T-helper 2 cell treated with Interferon-gamma antibody and Interleukin-4, amounts not matched to agents 5 μg/mL and 100 μg/mL, for 36 hours (primary cell): Measurements from ENCODE around the gene SETD3.

Experiments used
- DNase-seq: peaks from one replicate; pipeline ENCODE4 v3.0.0; 2021; ENCODE audit warnings: low spot score
- H3K27ac Mint-ChIP-seq: one replicate; pipeline ENCODE4 v1.8.0; 2021; ENCODE audit warnings: mild to moderate bottlenecking, mixed read lengths
- H3K27me3 Mint-ChIP-seq: one replicate; pipeline ENCODE4 v1.8.0; 2021; ENCODE audit warnings: low read depth, mixed read lengths
- H3K36me3 Mint-ChIP-seq: one replicate; pipeline ENCODE4 v1.8.0; 2021; ENCODE audit warnings: low read depth, mixed read lengths
- H3K4me1 Mint-ChIP-seq: one replicate; pipeline ENCODE4 v1.8.0; 2021; ENCODE audit warnings: low read depth, mixed read lengths
- H3K4me3 Mint-ChIP-seq: one replicate; pipeline ENCODE4 v1.8.0; 2022; ENCODE audit warnings: mild to moderate bottlenecking, moderate library complexity, mixed read lengths
- H3K9me3 Mint-ChIP-seq: one replicate; pipeline ENCODE4 v1.8.0; 2021; ENCODE audit warnings: mixed read lengths

Gene SETD3

GRCh38 chr14:99408286-99408970 is 72.2 kb downstream of the SETD3 start:
- Mint-ChIP-seq H3K4me1 (peaks cover 11% of the 10 kb centered on the region), H3K4me3 (no peak overlapping the region), H3K9me3 (no peaks in the 10 kb centered on the region), H3K27ac (peak overlapping the region; percentile 38), H3K27me3 (no peaks in the 10 kb centered on the region), H3K36me3 (peaks cover 22% of the 10 kb centered on the region)
- no peak for DNase-seq

DNA sequence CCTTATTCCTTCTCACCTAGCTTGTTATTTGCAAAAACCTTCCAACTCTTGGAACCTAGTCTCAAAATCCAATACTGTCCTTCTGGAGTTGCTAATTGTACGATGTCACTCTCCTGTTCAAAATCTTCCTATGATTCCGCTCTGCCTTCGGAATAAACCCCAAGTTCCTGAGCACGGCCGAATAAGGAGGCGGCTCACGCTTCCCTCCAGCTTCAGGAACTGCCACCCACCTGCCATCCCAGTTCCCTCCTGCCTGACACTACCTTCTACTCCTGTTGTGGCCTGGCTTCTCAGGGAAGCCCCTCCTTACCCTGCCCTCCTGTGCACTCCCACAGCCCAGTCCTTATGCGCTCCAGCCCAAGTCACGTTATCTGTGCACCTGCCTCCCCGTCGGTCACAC is 73.2 kb downstream of the SETD3 start:
- H3K4me3 Mint-ChIP-seq = no peak overlapping the region
- DNase-seq = no peak
- no peaks in the 10 kb centered on the region for H3K27me3 Mint-ChIP-seq
- H3K4me1 Mint-ChIP-seq = peaks cover 12% of the 10 kb centered on the region
- H3K9me3 Mint-ChIP-seq = no peaks in the 10 kb centered on the region
- no peak overlapping the region for H3K27ac Mint-ChIP-seq
- peaks cover 21% of the 10 kb centered on the region for H3K36me3 Mint-ChIP-seq

- no peak overlapping the region for H3K27ac Mint-ChIP-seq
- H3K9me3 Mint-ChIP-seq = no peaks in the 10 kb centered on the region
- H3K4me3 Mint-ChIP-seq = no peak overlapping the region
- H3K4me1 Mint-ChIP-seq = peaks cover 14% of the 10 kb centered on the region
- no peak for DNase-seq
- H3K36me3 Mint-ChIP-seq = peaks cover 44% of the 10 kb centered on the region
- H3K27me3 Mint-ChIP-seq = no peaks in the 10 kb centered on the region
These were observed 77.7 kb downstream of the SETD3 start for GRCh38 chr14:99402950-99403349.

- no peak for DNase-seq
- H3K4me3 Mint-ChIP-seq = no peak overlapping the region
- peaks cover 14% of the 10 kb centered on the region for H3K4me1 Mint-ChIP-seq
- peaks cover 43% of the 10 kb centered on the region for H3K36me3 Mint-ChIP-seq
- H3K9me3 Mint-ChIP-seq = no peaks in the 10 kb centered on the region
- H3K27me3 Mint-ChIP-seq = no peaks in the 10 kb centered on the region
- no peak overlapping the region for H3K27ac Mint-ChIP-seq
These were observed 78.4 kb downstream of the SETD3 start for GRCh38 chr14:99402285-99402648.

DNA sequence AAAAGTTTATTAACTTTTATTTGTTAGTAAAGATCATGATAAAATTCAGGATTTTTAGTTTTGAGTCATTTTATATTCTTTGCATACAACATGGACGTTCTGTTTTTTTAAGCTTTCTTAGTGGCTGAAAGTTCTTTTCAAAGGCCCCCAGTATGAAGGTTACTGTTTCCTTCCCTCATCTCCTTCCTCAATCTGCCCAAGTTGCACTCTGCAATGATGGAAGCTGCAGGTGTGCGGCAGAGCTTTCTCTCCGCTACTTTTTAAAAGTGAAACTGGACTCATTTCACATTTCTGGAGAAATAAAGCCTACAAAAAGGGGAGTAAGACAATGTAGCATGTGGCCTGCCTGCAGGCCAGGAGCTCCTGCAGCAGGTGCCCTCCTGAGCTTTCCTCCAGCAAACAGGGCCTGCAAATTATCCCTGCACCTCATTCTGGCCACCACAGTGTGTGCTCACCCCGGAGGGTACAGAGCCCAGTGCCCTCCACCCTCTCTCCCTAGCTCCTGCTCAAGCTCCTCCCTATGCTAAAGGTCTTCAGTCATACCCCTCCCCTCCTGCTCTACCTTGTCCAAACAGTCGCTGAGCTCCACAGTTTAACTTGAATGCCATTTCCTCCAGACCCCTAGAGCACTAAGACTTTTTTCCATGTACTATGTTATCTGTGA is 78.9 kb downstream of the SETD3 start:
- Mint-ChIP-seq H3K36me3 (peaks cover 43% of the 10 kb centered on the region), H3K9me3 (no peaks in the 10 kb centered on the region), H3K27ac (no peak overlapping the region), H3K4me3 (no peak overlapping the region), H3K4me1 (peaks cover 14% of the 10 kb centered on the region), H3K27me3 (no peaks in the 10 kb centered on the region)
- no peak for DNase-seq

DNA sequence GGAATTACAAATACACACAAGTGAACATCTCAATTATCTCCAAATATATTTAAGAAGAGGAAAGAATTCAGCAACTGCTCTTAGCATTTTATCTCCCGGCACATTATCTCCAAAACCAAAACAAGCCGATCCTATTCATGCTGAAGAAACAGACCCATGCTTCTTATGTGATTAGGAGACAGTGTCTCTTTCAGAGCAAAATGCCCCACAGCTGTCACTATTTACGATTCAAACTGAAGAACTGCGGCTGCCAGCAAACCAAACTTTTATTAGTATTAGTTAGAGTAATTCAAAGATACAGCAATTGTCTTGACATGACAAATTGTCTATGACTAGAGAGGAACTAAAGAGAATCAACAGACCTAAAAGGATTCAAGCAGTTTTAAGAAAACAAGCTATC is 79.4 kb downstream of the SETD3 start:
- Mint-ChIP-seq H3K9me3 (no peaks in the 10 kb centered on the region), H3K4me3 (no peak overlapping the region), H3K27ac (no peak overlapping the region), H3K4me1 (peaks cover 14% of the 10 kb centered on the region), H3K36me3 (peaks cover 44% of the 10 kb centered on the region), H3K27me3 (no peaks in the 10 kb centered on the region)
- no peak for DNase-seq

DNA sequence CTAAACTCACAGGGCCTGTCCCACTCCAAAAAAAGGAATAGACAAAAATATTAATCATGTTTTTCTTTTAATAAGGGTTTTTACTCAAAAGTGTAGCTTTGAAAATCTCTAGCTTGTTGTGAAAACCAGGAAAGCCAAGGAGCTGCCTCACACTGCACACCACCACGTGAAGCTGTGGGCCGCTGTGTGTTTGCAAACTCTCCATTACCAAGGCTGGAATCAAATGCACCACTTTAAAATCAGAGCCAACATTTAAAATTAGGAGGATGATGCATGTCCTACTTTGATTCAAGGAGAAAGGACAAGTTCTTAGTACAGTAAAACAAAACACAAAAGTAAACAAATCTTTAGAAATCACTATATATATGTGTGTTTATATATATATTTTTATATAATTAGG is 83.0 kb downstream of the SETD3 start:
- peaks cover 12% of the 10 kb centered on the region for H3K4me1 Mint-ChIP-seq
- H3K4me3 Mint-ChIP-seq = no peak overlapping the region
- H3K9me3 Mint-ChIP-seq = no peaks in the 10 kb centered on the region
- DNase-seq = no peak
- peaks cover 34% of the 10 kb centered on the region for H3K36me3 Mint-ChIP-seq
- H3K27me3 Mint-ChIP-seq = no peaks in the 10 kb centered on the region
- H3K27ac Mint-ChIP-seq = no peak overlapping the region

GRCh38 chr14:99395909-99396530 is 84.6 kb downstream of the SETD3 start:
- H3K27me3 Mint-ChIP-seq = no peaks in the 10 kb centered on the region
- no peak overlapping the region for H3K4me3 Mint-ChIP-seq
- peaks cover 3% of the 10 kb centered on the region for H3K4me1 Mint-ChIP-seq
- H3K27ac Mint-ChIP-seq = no peak overlapping the region
- peaks cover 29% of the 10 kb centered on the region for H3K36me3 Mint-ChIP-seq
- no peaks in the 10 kb centered on the region for H3K9me3 Mint-ChIP-seq
- DNase-seq = peak; percentile 38

DNA sequence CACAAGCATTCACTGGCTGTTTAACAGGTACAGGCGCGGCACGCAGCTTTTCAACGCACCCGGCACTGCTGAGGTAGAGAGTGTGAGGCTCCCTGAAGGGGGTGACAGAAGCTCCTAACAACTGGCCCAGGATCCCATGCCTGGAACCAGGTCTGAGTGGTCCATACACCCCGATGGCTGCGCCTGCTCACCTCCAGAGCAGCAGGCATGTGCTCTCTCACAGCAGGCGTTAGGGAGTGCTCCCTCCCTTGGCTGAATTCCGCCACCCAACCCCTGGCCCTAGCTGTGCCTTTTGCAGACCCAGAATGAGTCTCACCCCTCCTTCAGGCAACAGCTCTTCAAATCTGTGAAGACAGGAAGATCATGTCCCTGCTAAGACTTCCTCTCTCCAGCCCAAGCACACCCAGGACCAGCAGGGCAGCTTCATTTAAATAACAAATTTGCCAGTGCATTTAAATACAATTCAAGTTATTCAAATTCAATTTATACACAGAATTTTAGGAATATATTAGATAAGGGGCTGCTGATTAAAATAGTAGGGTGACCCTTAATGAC is 86.0 kb downstream of the SETD3 start:
- Mint-ChIP-seq H3K9me3 (no peaks in the 10 kb centered on the region), H3K36me3 (peaks cover 23% of the 10 kb centered on the region), H3K4me1 (peaks cover 3% of the 10 kb centered on the region), H3K27ac (no peak overlapping the region), H3K27me3 (no peaks in the 10 kb centered on the region), H3K4me3 (no peak overlapping the region)
- no peak for DNase-seq

GRCh38 chr14:99393059-99393655 is 87.5 kb downstream of the SETD3 start:
- Mint-ChIP-seq H3K36me3 (peaks cover 11% of the 10 kb centered on the region), H3K4me1 (peaks cover 3% of the 10 kb centered on the region), H3K9me3 (no peaks in the 10 kb centered on the region), H3K27ac (no peak overlapping the region), H3K4me3 (no peak overlapping the region), H3K27me3 (no peaks in the 10 kb centered on the region)
- DNase-seq = no peak

GRCh38 chr14:99391671-99392070 is 89.0 kb downstream of the SETD3 start:
- H3K27me3 Mint-ChIP-seq = peaks cover 2% of the 10 kb centered on the region
- peaks cover 6% of the 10 kb centered on the region for H3K4me1 Mint-ChIP-seq
- no peak overlapping the region for H3K4me3 Mint-ChIP-seq
- H3K36me3 Mint-ChIP-seq = peaks cover 7% of the 10 kb centered on the region
- no peak for DNase-seq
- H3K27ac Mint-ChIP-seq = no peak overlapping the region
- H3K9me3 Mint-ChIP-seq = no peaks in the 10 kb centered on the region

DNA sequence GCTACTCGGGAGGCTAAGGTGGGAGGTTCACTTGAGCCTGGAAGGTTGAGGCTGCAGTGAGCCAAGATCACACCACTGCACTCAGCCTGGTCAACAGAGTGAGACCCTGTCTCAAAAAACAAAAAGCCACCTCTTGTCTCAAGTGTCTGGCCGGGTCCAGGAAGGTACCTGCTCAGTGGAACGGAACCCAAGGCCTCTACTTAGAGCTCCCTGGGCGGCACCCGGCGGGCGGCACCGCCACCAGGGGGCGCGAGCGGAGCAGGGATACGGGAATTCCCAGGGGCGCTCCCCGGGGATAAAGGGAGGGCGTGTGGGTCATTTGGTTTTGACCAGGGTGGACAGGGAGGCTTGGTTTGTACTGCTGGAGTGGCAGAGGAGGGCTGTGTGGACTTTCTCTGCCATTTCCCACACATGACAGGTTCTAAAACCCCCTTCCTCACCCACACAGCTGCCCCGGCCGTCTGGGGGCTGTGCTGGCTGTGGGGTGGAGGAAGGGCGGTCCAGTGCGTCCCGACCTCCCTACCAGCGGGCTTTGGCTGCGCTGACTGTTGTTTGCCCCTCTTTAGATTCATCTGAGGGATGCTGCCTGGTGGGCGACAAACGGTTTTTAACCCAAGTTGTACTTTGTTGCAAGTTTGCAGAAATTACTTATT is 91.4 kb downstream of the SETD3 start:
- Mint-ChIP-seq H3K27me3 (peaks cover 6% of the 10 kb centered on the region), H3K4me1 (peaks cover 3% of the 10 kb centered on the region), H3K4me3 (no peak overlapping the region), H3K36me3 (peaks cover 2% of the 10 kb centered on the region), H3K9me3 (no peaks in the 10 kb centered on the region), H3K27ac (no peak overlapping the region)
- no peak for DNase-seq

DNA sequence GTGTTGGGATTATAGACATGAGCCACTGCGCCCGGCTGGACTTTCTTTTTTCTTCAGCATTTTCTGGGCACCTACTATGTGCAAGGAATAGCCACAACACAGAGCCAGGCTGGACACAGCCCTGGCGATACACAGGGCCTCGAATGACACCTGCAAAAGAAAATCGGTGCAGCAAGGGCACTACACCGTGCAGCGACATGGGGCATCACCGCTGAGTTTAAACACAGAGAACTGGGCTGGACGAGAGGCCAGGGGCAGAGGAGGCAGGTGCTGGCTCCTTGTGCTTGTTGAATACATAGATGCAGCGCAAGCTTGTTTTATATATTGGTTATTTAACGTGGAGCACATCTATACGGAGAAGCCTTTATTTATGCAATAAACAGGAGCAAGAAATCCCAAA is 92.4 kb downstream of the SETD3 start:
- Mint-ChIP-seq H3K9me3 (no peaks in the 10 kb centered on the region), H3K4me3 (no peak overlapping the region), H3K27ac (no peak overlapping the region), H3K27me3 (peaks cover 6% of the 10 kb centered on the region), H3K36me3 (peaks cover 2% of the 10 kb centered on the region), H3K4me1 (peaks cover 3% of the 10 kb centered on the region)
- no peak for DNase-seq

- Mint-ChIP-seq H3K9me3 (no peaks in the 10 kb centered on the region), H3K4me3 (no peak overlapping the region), H3K27ac (no peak overlapping the region), H3K36me3 (no peaks in the 10 kb centered on the region), H3K4me1 (peaks cover 3% of the 10 kb centered on the region), H3K27me3 (peaks cover 6% of the 10 kb centered on the region)
- DNase-seq = no peak
These were observed 92.8 kb downstream of the SETD3 start for GRCh38 chr14:99387880-99388279.
